ENCODE measurements around the gene IL23R.

The IL23R gene

DNA sequence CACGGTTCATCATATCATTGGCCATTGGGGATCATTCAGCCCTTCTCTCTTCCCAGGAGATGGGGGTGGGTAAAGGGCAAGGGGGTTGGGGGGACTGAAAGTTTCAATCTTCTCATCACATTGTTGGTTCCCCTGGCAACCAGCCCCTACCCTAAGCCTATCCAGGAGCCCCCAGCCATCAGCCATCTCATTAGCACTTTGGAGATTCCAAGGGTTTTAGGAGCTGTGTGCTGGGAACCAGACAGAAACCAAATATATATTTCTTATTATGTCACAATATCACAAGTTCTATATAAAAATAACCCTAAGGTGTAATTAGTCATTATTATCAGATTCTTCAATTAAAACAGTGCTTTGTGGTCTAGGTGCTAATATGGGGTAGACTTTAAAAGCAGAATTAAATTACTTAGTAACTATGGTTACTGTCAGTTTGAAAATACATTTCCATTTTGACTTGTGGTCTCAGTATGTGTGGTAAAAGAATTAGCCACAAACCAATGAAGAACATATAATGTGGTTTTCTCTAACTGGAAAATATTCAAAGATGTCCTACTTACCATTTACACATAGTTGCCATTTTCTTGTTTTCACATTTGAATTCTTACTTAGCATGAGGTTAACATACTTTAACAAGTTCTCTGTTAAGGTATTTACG lies 28.1 kb downstream of the IL23R start:
- no peaks in the 10 kb centered on the region for H3K27me3 ChIP-seq (ENCODE audit: low read length)
- H3K9me3 ChIP-seq (ENCODE audit: insufficient read depth, low read length) = no peaks in the 10 kb centered on the region
- no peaks in the 10 kb centered on the region for H3K36me3 ChIP-seq (ENCODE audit: low read length)
- no peak overlapping the region for H3K9ac ChIP-seq (ENCODE audit: low read length)
- no peaks in the 10 kb centered on the region for H3K9me2 ChIP-seq (replicated peaks; ENCODE audit: insufficient read depth, low read length)
- H2AFZ ChIP-seq (ENCODE audit: low read depth, low read length, severe bottlenecking) = no peak overlapping the region
- peak overlapping the region; percentile 20 for H3K4me2 ChIP-seq (ENCODE audit: low read depth, low read length, poor library complexity, severe bottlenecking)
- H3K27ac ChIP-seq (ENCODE audit: low read depth, low read length) = no peak overlapping the region
- H3K4me3 ChIP-seq (ENCODE audit: insufficient read depth, low read length, poor library complexity, severe bottlenecking) = no peak overlapping the region
- no peaks in the 10 kb centered on the region for H4K20me1 ChIP-seq (ENCODE audit: low read depth, low read length)
- H3F3A ChIP-seq (ENCODE audit: insufficient read depth) = no peaks in the 10 kb centered on the region
- no peak for TF ChIP-seq EZH2phosphoT487 (conservative IDR thresholded peaks at IDR 0.05; ENCODE audit: low read length)
- TF ChIP-seq, protein P1, sequence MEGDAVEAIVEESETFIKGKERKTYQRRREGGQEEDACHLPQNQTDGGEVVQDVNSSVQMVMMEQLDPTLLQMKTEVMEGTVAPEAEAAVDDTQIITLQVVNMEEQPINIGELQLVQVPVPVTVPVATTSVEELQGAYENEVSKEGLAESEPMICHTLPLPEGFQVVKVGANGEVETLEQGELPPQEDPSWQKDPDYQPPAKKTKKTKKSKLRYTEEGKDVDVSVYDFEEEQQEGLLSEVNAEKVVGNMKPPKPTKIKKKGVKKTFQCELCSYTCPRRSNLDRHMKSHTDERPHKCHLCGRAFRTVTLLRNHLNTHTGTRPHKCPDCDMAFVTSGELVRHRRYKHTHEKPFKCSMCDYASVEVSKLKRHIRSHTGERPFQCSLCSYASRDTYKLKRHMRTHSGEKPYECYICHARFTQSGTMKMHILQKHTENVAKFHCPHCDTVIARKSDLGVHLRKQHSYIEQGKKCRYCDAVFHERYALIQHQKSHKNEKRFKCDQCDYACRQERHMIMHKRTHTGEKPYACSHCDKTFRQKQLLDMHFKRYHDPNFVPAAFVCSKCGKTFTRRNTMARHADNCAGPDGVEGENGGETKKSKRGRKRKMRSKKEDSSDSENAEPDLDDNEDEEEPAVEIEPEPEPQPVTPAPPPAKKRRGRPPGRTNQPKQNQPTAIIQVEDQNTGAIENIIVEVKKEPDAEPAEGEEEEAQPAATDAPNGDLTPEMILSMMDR (IDR thresholded peaks at IDR 0.05; ENCODE audit: insufficient read depth, low read length, poor library complexity, severe bottlenecking) = no peak
- no peaks in the 10 kb centered on the region for H3K79me2 ChIP-seq (ENCODE audit: insufficient read depth, low read length)

GRCh38 chr1:67200755-67201154 lies 34.5 kb downstream of the IL23R start:
- H3K36me3 ChIP-seq (ENCODE audit: low read length) = no peaks in the 10 kb centered on the region
- H3K27me3 ChIP-seq (ENCODE audit: low read length) = no peaks in the 10 kb centered on the region
- H3K4me3 ChIP-seq (ENCODE audit: insufficient read depth, low read length, poor library complexity, severe bottlenecking) = no peak overlapping the region
- no peaks in the 10 kb centered on the region for H3K9me3 ChIP-seq (ENCODE audit: insufficient read depth, low read length)
- H3K9ac ChIP-seq (ENCODE audit: low read length) = no peak overlapping the region
- H2AFZ ChIP-seq (ENCODE audit: low read depth, low read length, severe bottlenecking) = no peak overlapping the region
- no peak overlapping the region for H3K4me2 ChIP-seq (ENCODE audit: low read depth, low read length, poor library complexity, severe bottlenecking)
- H4K20me1 ChIP-seq (ENCODE audit: low read depth, low read length) = no peaks in the 10 kb centered on the region
- H3K79me2 ChIP-seq (ENCODE audit: insufficient read depth, low read length) = no peaks in the 10 kb centered on the region
- H3K27ac ChIP-seq (ENCODE audit: low read depth, low read length) = no peak overlapping the region
- TF ChIP-seq, protein P1 (IDR thresholded peaks at IDR 0.05; ENCODE audit: insufficient read depth, low read length, poor library complexity, severe bottlenecking) = no peak
- TF ChIP-seq EZH2phosphoT487 (conservative IDR thresholded peaks at IDR 0.05; ENCODE audit: low read length) = no peak
- no peaks in the 10 kb centered on the region for H3F3A ChIP-seq (ENCODE audit: insufficient read depth)
- no peaks in the 10 kb centered on the region for H3K9me2 ChIP-seq (replicated peaks; ENCODE audit: insufficient read depth, low read length)

DNA sequence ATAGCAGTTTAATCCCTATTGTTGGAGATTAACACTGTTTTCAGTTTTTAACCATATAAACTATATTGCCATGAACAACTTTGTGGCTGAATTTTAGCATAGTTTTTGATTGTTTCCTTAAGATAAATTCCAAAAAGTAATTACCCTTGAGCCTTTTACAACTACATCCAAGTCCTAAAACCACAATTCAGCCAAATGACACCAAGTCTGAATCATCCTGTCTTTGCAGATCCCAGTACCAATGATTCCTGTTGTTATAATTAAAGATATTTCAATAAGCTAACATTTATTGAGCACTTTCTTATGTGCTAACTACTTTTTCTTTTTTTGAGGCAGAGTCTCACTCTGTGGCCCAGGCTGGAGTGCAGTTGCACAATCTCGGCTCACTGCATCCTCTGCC lies 35.6 kb downstream of the IL23R start:
- no peak overlapping the region for H2AFZ ChIP-seq (ENCODE audit: low read depth, low read length, severe bottlenecking)
- H3K27ac ChIP-seq (ENCODE audit: low read depth, low read length) = no peak overlapping the region
- no peak overlapping the region for H3K4me3 ChIP-seq (ENCODE audit: insufficient read depth, low read length, poor library complexity, severe bottlenecking)
- H3K27me3 ChIP-seq (ENCODE audit: low read length) = no peaks in the 10 kb centered on the region
- no peaks in the 10 kb centered on the region for H4K20me1 ChIP-seq (ENCODE audit: low read depth, low read length)
- no peaks in the 10 kb centered on the region for H3K36me3 ChIP-seq (ENCODE audit: low read length)
- H3K9ac ChIP-seq (ENCODE audit: low read length) = no peak overlapping the region
- no peaks in the 10 kb centered on the region for H3K9me2 ChIP-seq (replicated peaks; ENCODE audit: insufficient read depth, low read length)
- no peak overlapping the region for H3K4me2 ChIP-seq (ENCODE audit: low read depth, low read length, poor library complexity, severe bottlenecking)
- no peaks in the 10 kb centered on the region for H3K9me3 ChIP-seq (ENCODE audit: insufficient read depth, low read length)
- no peaks in the 10 kb centered on the region for H3K79me2 ChIP-seq (ENCODE audit: insufficient read depth, low read length)
- no peaks in the 10 kb centered on the region for H3F3A ChIP-seq (ENCODE audit: insufficient read depth)
- TF ChIP-seq EZH2phosphoT487 (conservative IDR thresholded peaks at IDR 0.05; ENCODE audit: low read length) = no peak
- TF ChIP-seq, protein P1 (IDR thresholded peaks at IDR 0.05; ENCODE audit: insufficient read depth, low read length, poor library complexity, severe bottlenecking) = no peak

Measured in SU-DHL-6 (cell line).